Fibroblast of lung (primary cell): ENCODE data around the gene HS3ST1. TPM values are rescaled to one million over a fixed set of nuclear protein-coding genes. Genes with fewer than 3 reads are reported as not detected.

Experiments
- DNase-seq, 2 donors: peaks; one replicate each; pipeline versions ENCODE4 v3.0.0 to v3.0.0-alpha.2; 2010; ENCODE audit warnings: low read depth in 2 of 2
- H2AFZ ChIP-seq: 2 replicates; pipeline ENCODE4 v1.5.1; 2012; ENCODE audit warnings: low read length, control low read depth, inconsistent platforms
- H3K27ac ChIP-seq: 2 replicates; pipeline ENCODE4 v1.5.1; 2011; ENCODE audit warnings: low read length, control low read depth; ENCODE audit not compliant: insufficient read depth
- H3K27me3 ChIP-seq: 2 replicates; pipeline ENCODE4 v1.5.1; 2011; ENCODE audit warnings: mild to moderate bottlenecking, low read length; ENCODE audit not compliant: control insufficient read depth, insufficient read depth
- H3K36me3 ChIP-seq: 2 replicates; pipeline ENCODE4 v1.5.1; 2011; ENCODE audit warnings: low read length; ENCODE audit not compliant: control insufficient read depth, insufficient read depth
- H3K4me1 ChIP-seq: 2 replicates; pipeline ENCODE4 v1.5.1; 2011; ENCODE audit warnings: low read length; ENCODE audit not compliant: control insufficient read depth, insufficient read depth; ENCODE audit errors: extremely low read depth
- H3K4me2 ChIP-seq: 2 replicates; pipeline ENCODE4 v1.5.1; 2011; ENCODE audit warnings: low read length, control low read depth; ENCODE audit not compliant: insufficient read depth; ENCODE audit errors: extremely low read depth
- H3K4me3 ChIP-seq, 4 experiments: fragments of 200-600 bp in 1 of 4; sonication (generic) in 1 of 4; replicated peaks in 1 of 4; 2 replicates each; pipeline ENCODE4 v1.5.1; 2011 to 2016; ENCODE audit warnings: low read length in 4 of 4, low read depth in 3 of 4, mild to moderate bottlenecking in 3 of 4, control low read depth in 2 of 4, inconsistent platforms in 1 of 4, mixed read lengths in 1 of 4; ENCODE audit not compliant: insufficient read depth in 1 of 4; ENCODE audit errors: control extremely low read depth in 1 of 4
- H3K79me2 ChIP-seq: 2 replicates; pipeline ENCODE4 v1.5.1; 2012; ENCODE audit warnings: mild to moderate bottlenecking, low read length, inconsistent platforms; ENCODE audit not compliant: control insufficient read depth, insufficient read depth
- H3K9ac ChIP-seq: 2 replicates; pipeline ENCODE4 v1.5.1; 2011; ENCODE audit warnings: mild to moderate bottlenecking, low read length, control low read depth; ENCODE audit not compliant: insufficient read depth
- H3K9me3 ChIP-seq: 2 replicates; pipeline ENCODE4 v1.5.1; 2012; ENCODE audit warnings: low read depth, low read length; ENCODE audit not compliant: control insufficient read depth, insufficient read depth
- H4K20me1 ChIP-seq: 2 replicates; pipeline ENCODE4 v1.5.1; 2011; ENCODE audit warnings: low read length; ENCODE audit not compliant: control insufficient read depth, insufficient read depth; ENCODE audit errors: extremely low read depth
- CTCF ChIP-seq, 2 donors: IDR thresholded peaks in 1 of 2; conservative IDR thresholded peaks in 1 of 2; 1 replicate in 1 of 2; 2 replicates in 1 of 2; pipeline ENCODE4 v1.5.1; 2011 to 2012; ENCODE audit warnings: low read length in 2 of 2, control low read depth in 1 of 2, inconsistent platforms in 1 of 2, low read depth in 1 of 2, mild to moderate bottlenecking in 1 of 2
- EZH2 ChIP-seq: IDR thresholded peaks from 2 replicates; pipeline ENCODE4 v1.5.1; 2012; ENCODE audit warnings: low read length, control low read depth, mild to moderate bottlenecking; ENCODE audit errors: missing control alignments
- polyA plus RNA-seq, 2 donors: library from polyadenylated mRNA; depleted of rRNA in 1 of 2; stranded (reverse) in 1 of 2; unstranded in 1 of 2; fragments of >200 nt; gene quantifications; 2 replicates each; pipeline ENCODE4 v1.2.1, GENCODE V29; 2011 to 2012; ENCODE audit warnings: missing spikeins in 1 of 2
- total RNA-seq: library from RNA; depleted of rRNA; stranded (reverse); fragments of >200 nt; gene quantifications from 2 replicates; pipeline ENCODE4 v1.2.1, GENCODE V29; 2014

HS3ST1 gene
- total and polyA plus RNA-seq, 2 donors (not counting 1 experiment from before 2014, with no cell fraction given): 0.01 TPM; not detected in 1

- no peak overlapping the region for H3K9ac ChIP-seq
- no peak overlapping the region for H3K4me3 ChIP-seq
- no peaks in the 10 kb centered on the region for H3K36me3 ChIP-seq
- no peak for DNase-seq
- no peak overlapping the region for H3K4me2 ChIP-seq
- H2AFZ ChIP-seq: no peak overlapping the region
- H3K27me3 ChIP-seq: no peaks in the 10 kb centered on the region
- no peaks in the 10 kb centered on the region for H4K20me1 ChIP-seq
- H3K79me2 ChIP-seq: no peaks in the 10 kb centered on the region
- H3K27ac ChIP-seq: no peak overlapping the region
- no peaks in the 10 kb centered on the region for H3K9me3 ChIP-seq
- no peak for TF ChIP-seq EZH2
- no peak for TF ChIP-seq CTCF (conservative IDR thresholded peaks at IDR 0.05 in 1 of 2, IDR thresholded peaks at IDR 0.05 in 1 of 2; ENCODE audit: low read depth in 1 of 2, low read length in 2 of 2)
- no peaks in the 10 kb centered on the region for H3K4me1 ChIP-seq
Observed at GRCh38 chr4:11470438-11471045, 41.8 kb upstream of the HS3ST1 start.

GRCh38 chr4:11469650-11470437, 41.1 kb upstream of the HS3ST1 start:
- no peak overlapping the region for H3K27ac ChIP-seq
- H3K27me3 ChIP-seq: no peaks in the 10 kb centered on the region
- no peaks in the 10 kb centered on the region for H4K20me1 ChIP-seq
- H2AFZ ChIP-seq: no peak overlapping the region
- DNase-seq: no peak
- TF ChIP-seq EZH2 (no peak), CTCF (conservative IDR thresholded peaks at IDR 0.05 in 1 of 2, IDR thresholded peaks at IDR 0.05 in 1 of 2; ENCODE audit: low read depth in 1 of 2, low read length in 2 of 2) (no peak)
- no peaks in the 10 kb centered on the region for H3K9me3 ChIP-seq
- no peaks in the 10 kb centered on the region for H3K79me2 ChIP-seq
- H3K4me3 ChIP-seq: no peak overlapping the region
- H3K9ac ChIP-seq: no peak overlapping the region
- no peaks in the 10 kb centered on the region for H3K4me1 ChIP-seq
- no peaks in the 10 kb centered on the region for H3K36me3 ChIP-seq
- H3K4me2 ChIP-seq: no peak overlapping the region

GRCh38 chr4:11468901-11469300, 40.2 kb upstream of the HS3ST1 start:
- no peak for DNase-seq

More at GRCh38 chr4:11468901-11469300, 40.2 kb upstream of the HS3ST1 start:
- Histone ChIP-seq H3K79me2 (no peaks in the 10 kb centered on the region), H3K9ac (no peak overlapping the region), H3K4me3 (no peak overlapping the region), H2AFZ (no peak overlapping the region), H3K4me2 (no peak overlapping the region), H3K27me3 (no peaks in the 10 kb centered on the region), H4K20me1 (no peaks in the 10 kb centered on the region), H3K36me3 (no peaks in the 10 kb centered on the region), H3K4me1 (no peaks in the 10 kb centered on the region), H3K27ac (no peak overlapping the region), H3K9me3 (no peaks in the 10 kb centered on the region)
- TF ChIP-seq CTCF (conservative IDR thresholded peaks at IDR 0.05 in 1 of 2, IDR thresholded peaks at IDR 0.05 in 1 of 2; ENCODE audit: low read depth in 1 of 2, low read length in 2 of 2) (no peak), EZH2 (no peak)
